RWPE2 (cell line): ENCODE data around the gene CKLF.

Source experiments
- ATAC-seq: fragments of 200-7000 bp; cut with Tn5 transposase; 3 replicates; pipeline ENCODE4 v1.9.1; 2021; ENCODE audit warnings: low read depth
- DNase-seq: peaks from one replicate; pipeline ENCODE4 v3.0.0-alpha.2; 2020; ENCODE audit warnings: low spot score
- H3K27ac ChIP-seq: fragments of 450-650 bp; 2 replicates; pipeline ENCODE4 v1.5.1; 2017; ENCODE audit warnings: mild to moderate bottlenecking; ENCODE audit not compliant: poor library complexity, severe bottlenecking
- H3K27me3 ChIP-seq: fragments of 250-450 bp; sonication (Bioruptor Pico); 2 replicates; pipeline ENCODE4 v1.5.1; 2021; ENCODE audit warnings: mild to moderate bottlenecking, moderate library complexity; ENCODE audit not compliant: insufficient read depth, poor library complexity, severe bottlenecking
- H3K36me3 ChIP-seq: fragments of 250-450 bp; sonication (Bioruptor Pico); 2 replicates; pipeline ENCODE4 v1.5.1; 2020; ENCODE audit warnings: low read depth, mild to moderate bottlenecking, moderate library complexity
- H3K4me1 ChIP-seq: fragments of 250-450 bp; sonication (Bioruptor Pico); 2 replicates; pipeline ENCODE4 v1.5.1; 2021; ENCODE audit warnings: mild to moderate bottlenecking, moderate library complexity; ENCODE audit not compliant: insufficient read depth, poor library complexity, severe bottlenecking
- H3K4me3 ChIP-seq: fragments of 250-450 bp; sonication (Bioruptor Pico); 2 replicates; pipeline ENCODE4 v1.5.1; 2021; ENCODE audit warnings: mild to moderate bottlenecking, moderate library complexity; ENCODE audit not compliant: severe bottlenecking
- H3K9me3 ChIP-seq: fragments of 250-450 bp; sonication (Bioruptor Pico); 2 replicates; pipeline ENCODE4 v1.5.1; 2021; ENCODE audit warnings: mild to moderate bottlenecking, moderate library complexity; ENCODE audit not compliant: severe bottlenecking
- CTCF ChIP-seq: fragments of 450-650 bp; IDR thresholded peaks from one replicate; pipeline ENCODE4 v1.5.1; 2017; ENCODE audit warnings: mild to moderate bottlenecking, moderate library complexity; ENCODE audit not compliant: poor library complexity, severe bottlenecking

The CKLF gene

DNA sequence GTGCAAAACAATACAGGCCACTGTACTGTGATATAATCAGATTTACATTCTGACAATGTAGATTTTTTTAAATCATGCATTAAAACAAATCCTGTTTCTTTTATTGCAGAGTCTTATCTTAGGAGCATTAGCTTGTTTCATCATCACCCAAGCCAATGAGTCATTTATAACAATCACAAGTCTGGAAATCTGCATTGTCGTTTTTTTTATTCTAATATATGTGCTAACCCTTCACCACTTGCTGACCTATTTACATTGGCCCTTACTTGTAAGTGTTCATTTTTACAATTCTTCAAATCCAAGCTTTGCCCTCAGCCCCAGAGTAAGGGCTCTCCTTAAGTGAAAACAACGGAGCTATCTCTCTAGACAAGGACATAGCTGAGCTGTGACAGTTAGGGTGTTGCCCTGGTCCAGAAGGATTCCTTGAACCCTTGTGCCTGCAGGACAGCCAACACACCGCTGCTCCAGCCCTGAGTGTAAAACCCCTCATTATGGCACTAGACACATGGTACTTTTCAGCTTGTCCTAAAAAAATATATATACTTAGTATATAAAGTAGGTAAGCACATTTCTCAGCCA is 17.5 kb downstream of the CKLF start:
- H3K36me3 ChIP-seq = peaks cover 32% of the 10 kb centered on the region
- H3K4me1 ChIP-seq = peaks cover 15% of the 10 kb centered on the region
- no peaks in the 10 kb centered on the region for H3K27me3 ChIP-seq
- DNase-seq (no peak), ATAC-seq (peak; percentile 69)
- peak overlapping the region; percentile 20 for H3K27ac ChIP-seq
- no peaks in the 10 kb centered on the region for H3K9me3 ChIP-seq
- H3K4me3 ChIP-seq = no peak overlapping the region
- TF ChIP-seq CTCF = no peak

GRCh38 chr16:66572356-66572755 is 20.0 kb downstream of the CKLF start:
- TF ChIP-seq CTCF = no peak
- ATAC-seq (no peak), DNase-seq (no peak)
- no peaks in the 10 kb centered on the region for H3K9me3 ChIP-seq
- no peaks in the 10 kb centered on the region for H3K27me3 ChIP-seq
- H3K4me1 ChIP-seq = peaks cover 15% of the 10 kb centered on the region
- no peak overlapping the region for H3K4me3 ChIP-seq
- peaks cover 13% of the 10 kb centered on the region for H3K36me3 ChIP-seq
- no peak overlapping the region for H3K27ac ChIP-seq

DNA sequence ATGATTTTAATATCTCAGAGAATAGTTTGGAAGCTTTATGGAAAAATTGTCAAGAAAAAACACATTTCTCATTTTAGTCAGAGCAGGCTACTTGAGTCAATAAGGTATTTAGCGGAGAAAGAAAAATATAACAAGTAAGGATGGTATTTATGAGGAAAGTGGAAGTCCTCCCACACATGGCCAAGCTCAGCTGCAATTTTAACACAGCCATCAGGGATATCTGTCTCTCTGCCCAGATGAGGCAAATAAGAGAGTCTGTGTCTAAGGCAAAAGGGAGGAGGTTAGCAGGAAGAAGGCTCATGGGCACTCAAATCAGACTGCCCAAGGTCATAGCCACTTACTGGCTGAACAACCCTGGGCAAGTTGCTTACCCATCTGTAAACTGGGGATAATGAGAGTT is 21.7 kb downstream of the CKLF start:
- no peak for ATAC-seq
- TF ChIP-seq CTCF = no peak
- DNase-seq = no peak
- Histone ChIP-seq H3K4me3 (no peak overlapping the region), H3K36me3 (peaks cover 3% of the 10 kb centered on the region; the same call in 1 of the 2 replicates), H3K4me1 (peaks cover 11% of the 10 kb centered on the region), H3K9me3 (no peaks in the 10 kb centered on the region), H3K27ac (no peak overlapping the region), H3K27me3 (no peaks in the 10 kb centered on the region)

DNA sequence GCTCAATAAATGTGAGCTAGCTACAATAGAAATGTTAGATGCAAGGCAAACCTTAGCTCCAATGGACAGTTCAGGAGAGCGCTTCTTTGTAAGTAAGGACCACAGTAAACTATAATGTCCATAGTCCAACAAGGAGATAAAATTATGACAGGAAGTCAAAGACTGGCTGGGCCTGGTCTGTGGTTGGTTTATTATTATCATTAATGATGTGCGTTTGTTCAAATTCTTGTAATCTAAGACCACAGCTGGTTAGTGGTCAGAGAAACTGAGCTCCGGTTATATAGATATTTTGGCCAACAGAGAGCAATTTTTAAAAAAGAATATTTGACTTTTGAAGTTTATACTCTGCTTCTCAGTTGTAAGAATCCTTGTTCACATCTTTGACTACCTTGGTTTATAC is 22.2 kb downstream of the CKLF start:
- Histone ChIP-seq H3K4me3 (no peak overlapping the region), H3K27ac (no peak overlapping the region), H3K9me3 (no peaks in the 10 kb centered on the region), H3K4me1 (peaks cover 7% of the 10 kb centered on the region), H3K27me3 (no peaks in the 10 kb centered on the region), H3K36me3 (peaks cover 3% of the 10 kb centered on the region; the same call in 1 of the 2 replicates)
- ATAC-seq (no peak), DNase-seq (no peak)
- TF ChIP-seq CTCF = no peak

- peaks cover under 1% of the 10 kb centered on the region; the same call in 1 of the 2 replicates for H3K36me3 ChIP-seq
- DNase-seq (no peak), ATAC-seq (no peak)
- H3K27me3 ChIP-seq = no peaks in the 10 kb centered on the region
- no peaks in the 10 kb centered on the region for H3K9me3 ChIP-seq
- no peak overlapping the region for H3K27ac ChIP-seq
- no peak overlapping the region for H3K4me3 ChIP-seq
- peaks cover 3% of the 10 kb centered on the region for H3K4me1 ChIP-seq
- no peak for TF ChIP-seq CTCF
Measured at GRCh38 chr16:66575060-66575459, 22.7 kb downstream of the CKLF start.
